ENCODE data around the gene IQGAP2.

GRCh38 chr5:76701298-76701697 lies 298.2 kb downstream of the IQGAP2 start:
- TF ChIP-seq MXD1 (CRISPR knock-in tag; IDR thresholded peaks at IDR 0.05; ENCODE audit: borderline replicate concordance, poor library complexity, severe bottlenecking) (no peak), SAP30 (IDR thresholded peaks at IDR 0.05; ENCODE audit: borderline replicate concordance, insufficient read depth, low read depth, low read length, poor library complexity, severe bottlenecking) (no peak), NRF1 (conservative IDR thresholded peaks at IDR 0.05 in 1 of 2, IDR thresholded peaks at IDR 0.05 in 1 of 2) (no peak), E2F3 (CRISPR knock-in tag; IDR thresholded peaks at IDR 0.05) (no peak), ZBTB8A (IDR thresholded peaks at IDR 0.05; ENCODE audit: partially characterized antibody) (no peak), EP300 (IDR thresholded peaks at IDR 0.05; ENCODE audit: low read length) (no peak), POLR2AphosphoS5 (IDR thresholded peaks at IDR 0.05; ENCODE audit: control insufficient read depth, insufficient read depth, low read depth, low read length) (no peak), CTCF (IDR thresholded peaks at IDR 0.05 in 2 of 3, conservative IDR thresholded peaks at IDR 0.05 in 1 of 3; ENCODE audit: insufficient read depth in 2 of 3, low read depth in 1 of 3, low read length in 3 of 3) (no peak)
